Caco-2 (cell line): ENCODE data around the gene FOXO3. TPM values are rescaled to one million over a fixed set of nuclear protein-coding genes. Genes with fewer than 3 reads are reported as not detected.
"Not testable (repeated sequence)": the region's sequence is repeated elsewhere in the genome, so short reads cannot be mapped to it uniquely, and the experiment has no call there.

Experiments used
- BruUV-seq: library from RNA; stranded (reverse); fragments of 400-500 nt; replicated peaks from 2 replicates; lab custom pipeline; 2021; lab: Mats Ljungman, UMichigan
- CTCF ChIA-PET: fragments of 300-600 bp; sonication (Branson Sonifier 250); formaldehyde crosslinking; loops from one replicate; lab custom pipeline; 2022; ENCODE audit warnings: antibody characterized with exemption; lab: Charles Lee
- POLR2A ChIA-PET: fragments of 300-600 bp; sonication (Branson Sonifier 250); formaldehyde crosslinking; loops from one replicate; lab custom pipeline; 2022; ENCODE audit warnings: antibody characterized with exemption; lab: Charles Lee
- DNase-seq, 2 experiments: peaks; one replicate each; pipeline versions ENCODE4 v3.0.0 to v3.0.0-alpha.2; 2020 to 2022
- H3K27me3 ChIP-seq: replicated peaks from 2 replicates; pipeline ENCODE4 v1.6.0; 2011; ENCODE audit warnings: low read length; ENCODE audit not compliant: control insufficient read depth, insufficient read depth
- H3K36me3 ChIP-seq: 2 replicates; pipeline ENCODE4 v1.5.1; 2011; ENCODE audit warnings: low read length; ENCODE audit not compliant: control insufficient read depth, insufficient read depth
- H3K4me1 ChIP-seq: fragments of 250-450 bp; sonication (Bioruptor Pico); 2 replicates; pipeline ENCODE4 v1.5.1; 2020; ENCODE audit warnings: mild to moderate bottlenecking
- H3K4me3 ChIP-seq: 2 replicates; pipeline ENCODE4 v1.5.1; 2011; ENCODE audit warnings: low read depth, mild to moderate bottlenecking, control low read depth, low read length
- H3K9me3 ChIP-seq: fragments of 250-450 bp; sonication (Bioruptor Pico); 2 replicates; pipeline ENCODE4 v1.5.1; 2020; ENCODE audit warnings: mild to moderate bottlenecking, moderate library complexity
- H3K27ac Mint-ChIP-seq: one replicate; pipeline ENCODE4 v1.8.0; 2022; ENCODE audit warnings: mixed read lengths; ENCODE audit not compliant: unreplicated experiment
- H3K27me3 Mint-ChIP-seq: one replicate; pipeline ENCODE4 v1.8.0; 2022; ENCODE audit warnings: mixed read lengths; ENCODE audit not compliant: insufficient read depth, unreplicated experiment
- H3K36me3 Mint-ChIP-seq: one replicate; pipeline ENCODE4 v1.8.0; 2022; ENCODE audit warnings: mild to moderate bottlenecking, mixed read lengths; ENCODE audit not compliant: insufficient read depth, unreplicated experiment
- H3K4me1 Mint-ChIP-seq: one replicate; pipeline ENCODE4 v1.8.0; 2022; ENCODE audit warnings: low read depth, mixed read lengths; ENCODE audit not compliant: unreplicated experiment
- H3K4me3 Mint-ChIP-seq: one replicate; pipeline ENCODE4 v1.8.0; 2022; ENCODE audit warnings: mild to moderate bottlenecking, moderate library complexity, mixed read lengths; ENCODE audit not compliant: unreplicated experiment
- H3K9me3 Mint-ChIP-seq: one replicate; pipeline ENCODE4 v1.8.0; 2022; ENCODE audit warnings: mixed read lengths; ENCODE audit not compliant: unreplicated experiment
- intact Hi-C: fragments of 100-400 bp; cut with micrococcal nuclease; formaldehyde crosslinking; loops from one replicate; pipeline ENCODE4 v1.10.0; 2022; ENCODE audit not compliant: unreplicated experiment
- total RNA-seq: library from RNA; stranded (reverse); gene quantifications from 2 replicates; pipeline ENCODE4 v1.2.3, GENCODE V29; 2022
- TF ChIP-seq, protein P1 (sequence below), 2 experiments: fragments of 200-600 bp in 1 of 2; IDR thresholded peaks; 1 replicate in 1 of 2; 2 replicates in 1 of 2; pipeline versions ENCODE4 v1.5.1 to v1.8.0; 2011 to 2022; ENCODE audit warnings: antibody characterized with exemption in 1 of 2, control low read depth in 1 of 2, inconsistent platforms in 1 of 2, low read depth in 1 of 2, low read length in 1 of 2, mild to moderate bottlenecking in 1 of 2, moderate library complexity in 1 of 2; ENCODE audit not compliant: insufficient read depth in 1 of 2, severe bottlenecking in 1 of 2, unreplicated experiment in 1 of 2

The FOXO3 gene
- total RNA-seq, 1 experiment from 2014 or later: 34.3 TPM

DNA sequence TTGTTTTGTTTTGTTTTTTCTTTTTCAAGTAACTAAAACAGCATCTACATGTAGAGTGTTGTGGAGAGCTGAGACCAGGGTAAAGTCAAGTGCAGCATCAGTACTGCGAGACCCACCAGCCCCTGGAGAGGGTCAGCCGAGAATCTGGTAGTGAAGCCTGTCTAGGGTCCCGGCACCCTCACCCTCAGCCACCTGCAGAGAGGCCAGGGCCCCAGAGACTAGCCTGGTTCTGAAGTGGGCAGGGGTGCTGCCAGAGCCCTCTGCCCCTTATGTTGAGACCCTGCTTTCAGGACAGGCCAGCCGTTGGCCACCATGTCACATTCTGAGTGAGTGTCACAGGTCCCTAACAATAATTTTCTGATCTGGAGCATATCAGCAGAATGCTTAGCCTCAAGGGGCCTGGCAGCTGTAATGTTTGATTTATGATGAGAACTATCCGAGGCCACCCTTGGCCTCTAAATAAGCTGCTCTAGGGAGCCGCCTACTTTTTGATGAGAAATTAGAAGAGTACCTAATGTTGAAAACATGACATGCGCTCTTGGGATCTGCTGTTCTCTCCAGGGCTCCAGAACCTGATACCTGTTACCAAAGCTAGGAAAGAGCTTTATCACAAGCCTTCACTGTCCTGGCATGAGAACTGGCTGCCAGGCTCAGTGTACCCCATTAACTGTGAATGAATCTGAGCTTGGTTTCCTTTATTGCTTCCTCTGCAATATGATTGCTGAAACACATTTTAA is 121.8 kb downstream of the FOXO3 start:
- H3K27me3 ChIP-seq, DNase-seq, H3K9me3 Mint-ChIP-seq, H3K4me3 ChIP-seq, H3K36me3 ChIP-seq, H3K4me3 Mint-ChIP-seq, H3K27ac Mint-ChIP-seq, intact Hi-C loops, H3K9me3 ChIP-seq, CTCF ChIA-PET, H3K27me3 Mint-ChIP-seq, POLR2A ChIA-PET: not testable (repeated sequence)
- Mint-ChIP-seq H3K36me3 (peaks cover 39% of the 10 kb centered on the region), H3K4me1 (peaks cover 13% of the 10 kb centered on the region)
- BruUV-seq: TSS peak; percentile 14
- H3K4me1 ChIP-seq: peaks cover 11% of the 10 kb centered on the region

DNA sequence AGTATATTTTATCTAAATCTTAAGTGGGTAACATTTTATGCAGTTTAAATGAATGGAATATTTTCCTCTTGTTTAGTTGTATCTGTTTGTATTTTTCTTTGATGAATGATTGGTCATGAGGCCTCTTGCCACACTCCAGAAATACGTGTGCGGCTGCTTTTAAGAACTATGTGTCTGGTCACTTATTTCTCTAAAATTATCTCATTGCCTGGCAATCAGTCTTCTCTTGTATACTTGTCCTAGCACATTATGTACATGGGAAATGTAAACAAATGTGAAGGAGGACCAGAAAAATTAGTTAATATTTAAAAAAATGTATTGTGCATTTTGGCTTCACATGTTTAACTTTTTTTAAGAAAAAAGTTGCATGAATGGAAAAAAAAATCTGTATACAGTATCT is 123.3 kb downstream of the FOXO3 start:
- H3K36me3 ChIP-seq, intact Hi-C loops, H3K27me3 ChIP-seq, H3K27ac Mint-ChIP-seq, H3K4me3 ChIP-seq, CTCF ChIA-PET, H3K4me1 Mint-ChIP-seq, DNase-seq, POLR2A ChIA-PET, H3K9me3 Mint-ChIP-seq, H3K4me3 Mint-ChIP-seq, H3K27me3 Mint-ChIP-seq, H3K9me3 ChIP-seq: not testable (repeated sequence)
- H3K36me3 Mint-ChIP-seq: peaks cover 39% of the 10 kb centered on the region
- H3K4me1 ChIP-seq: peaks cover 12% of the 10 kb centered on the region
- TSS peak; percentile 9 for BruUV-seq

DNA sequence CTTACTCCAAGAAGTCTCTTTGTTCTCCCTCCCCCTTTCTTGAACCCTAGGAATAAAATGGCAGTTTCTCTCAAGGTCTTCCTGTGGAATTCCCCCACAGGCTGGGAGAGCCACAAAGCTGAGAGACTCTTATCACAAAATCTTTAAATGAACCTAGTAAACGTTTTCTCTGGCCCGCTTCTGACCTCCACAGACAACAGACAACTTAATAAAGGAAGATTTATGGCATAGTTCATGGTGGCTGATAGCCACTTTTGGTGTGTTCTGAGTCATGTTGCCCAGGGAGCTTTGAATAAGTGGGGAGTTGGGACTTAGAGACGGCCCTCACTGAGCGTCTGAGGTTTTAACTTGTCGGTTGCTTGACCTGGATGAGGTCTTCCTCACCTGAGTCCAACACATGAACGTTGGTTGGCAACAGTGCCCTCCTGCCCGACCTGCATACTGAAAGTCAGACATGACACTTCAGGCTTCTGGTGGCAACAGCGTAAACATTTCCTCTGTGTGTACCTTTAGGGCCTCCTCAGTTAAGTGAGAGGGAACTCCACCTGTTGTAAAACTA is 124.1 kb downstream of the FOXO3 start:
- no peak overlapping the region for H3K4me3 ChIP-seq
- peaks cover 1% of the 10 kb centered on the region; the same call in 1 of the 2 replicates for H3K36me3 ChIP-seq
- no peaks in the 10 kb centered on the region for H3K27me3 Mint-ChIP-seq
- no peaks in the 10 kb centered on the region for H3K9me3 ChIP-seq
- ChIA-PET POLR2A (no interaction called here), CTCF (no interaction called here)
- no peaks in the 10 kb centered on the region for H3K9me3 Mint-ChIP-seq
- H3K4me1 ChIP-seq: peaks cover 19% of the 10 kb centered on the region
- H3K4me3 Mint-ChIP-seq: no peak overlapping the region
- peaks cover 8% of the 10 kb centered on the region for H3K4me1 Mint-ChIP-seq
- intact Hi-C loops: no loop called here
- TF ChIP-seq, protein P1, sequence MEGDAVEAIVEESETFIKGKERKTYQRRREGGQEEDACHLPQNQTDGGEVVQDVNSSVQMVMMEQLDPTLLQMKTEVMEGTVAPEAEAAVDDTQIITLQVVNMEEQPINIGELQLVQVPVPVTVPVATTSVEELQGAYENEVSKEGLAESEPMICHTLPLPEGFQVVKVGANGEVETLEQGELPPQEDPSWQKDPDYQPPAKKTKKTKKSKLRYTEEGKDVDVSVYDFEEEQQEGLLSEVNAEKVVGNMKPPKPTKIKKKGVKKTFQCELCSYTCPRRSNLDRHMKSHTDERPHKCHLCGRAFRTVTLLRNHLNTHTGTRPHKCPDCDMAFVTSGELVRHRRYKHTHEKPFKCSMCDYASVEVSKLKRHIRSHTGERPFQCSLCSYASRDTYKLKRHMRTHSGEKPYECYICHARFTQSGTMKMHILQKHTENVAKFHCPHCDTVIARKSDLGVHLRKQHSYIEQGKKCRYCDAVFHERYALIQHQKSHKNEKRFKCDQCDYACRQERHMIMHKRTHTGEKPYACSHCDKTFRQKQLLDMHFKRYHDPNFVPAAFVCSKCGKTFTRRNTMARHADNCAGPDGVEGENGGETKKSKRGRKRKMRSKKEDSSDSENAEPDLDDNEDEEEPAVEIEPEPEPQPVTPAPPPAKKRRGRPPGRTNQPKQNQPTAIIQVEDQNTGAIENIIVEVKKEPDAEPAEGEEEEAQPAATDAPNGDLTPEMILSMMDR (IDR thresholded peaks at IDR 0.05; ENCODE audit: insufficient read depth in 1 of 2, low read depth in 1 of 2, low read length in 1 of 2, severe bottlenecking in 1 of 2, unreplicated experiment in 1 of 2): no peak
- peaks cover 35% of the 10 kb centered on the region for H3K36me3 Mint-ChIP-seq
- peak; percentile 5 to 39 for DNase-seq
- H3K27ac Mint-ChIP-seq: no peak overlapping the region
- no peaks in the 10 kb centered on the region for H3K27me3 ChIP-seq
- BruUV-seq: no TSS peak

DNA sequence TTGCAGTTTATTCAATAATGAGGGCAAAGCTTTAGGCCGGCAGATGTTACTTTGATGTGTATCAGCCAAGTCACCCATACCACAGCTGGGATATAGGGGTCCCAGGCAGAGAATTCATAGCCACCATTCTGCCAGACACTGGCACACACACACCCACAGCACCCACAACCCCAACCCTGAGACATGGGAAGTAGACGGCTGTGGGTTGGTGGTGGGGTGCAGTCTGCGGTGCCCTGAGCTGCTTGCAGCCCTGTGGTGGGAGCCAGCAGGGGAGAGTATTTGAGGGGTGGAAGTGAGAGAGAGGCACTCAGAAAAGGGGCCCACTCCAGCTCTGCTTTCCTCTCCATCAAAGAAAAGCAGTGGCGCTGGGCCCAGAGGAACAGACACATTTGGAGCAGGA is 125.3 kb downstream of the FOXO3 start:
- Mint-ChIP-seq H3K36me3 (peaks cover 25% of the 10 kb centered on the region), H3K27me3 (no peaks in the 10 kb centered on the region), H3K4me1 (peaks cover 8% of the 10 kb centered on the region), H3K4me3 (no peak overlapping the region), H3K9me3 (no peaks in the 10 kb centered on the region), H3K27ac (peak overlapping the region; percentile 59)
- TF ChIP-seq, protein P1 (IDR thresholded peaks at IDR 0.05; ENCODE audit: insufficient read depth in 1 of 2, low read depth in 1 of 2, low read length in 1 of 2, severe bottlenecking in 1 of 2, unreplicated experiment in 1 of 2): no peak
- ChIA-PET POLR2A (no interaction called here), CTCF (no interaction called here)
- intact Hi-C loops: no loop called here
- H3K27me3 ChIP-seq: no peaks in the 10 kb centered on the region
- peaks cover 1% of the 10 kb centered on the region; the same call in 1 of the 2 replicates for H3K36me3 ChIP-seq
- BruUV-seq: no TSS peak
- DNase-seq: no peak
- no peak overlapping the region for H3K4me3 ChIP-seq
- peaks cover 19% of the 10 kb centered on the region for H3K4me1 ChIP-seq
- H3K9me3 ChIP-seq: no peaks in the 10 kb centered on the region
